IMR-90 (cell line): ENCODE results near the gene GAS2L2.

Source experiments
- RAD21 ChIP-seq: IDR thresholded peaks from 2 replicates; pipeline ENCODE4 v1.6.1; 2012; ENCODE audit warnings: low read length, improper control_type of control experiment
- TF ChIP-seq, protein P1 (sequence below): fragments of 150-350 bp; IDR thresholded peaks from 2 replicates; pipeline ENCODE4 v1.6.1; 2017; ENCODE audit warnings: mild to moderate bottlenecking, antibody characterized with exemption, low read length, low read depth

DNA sequence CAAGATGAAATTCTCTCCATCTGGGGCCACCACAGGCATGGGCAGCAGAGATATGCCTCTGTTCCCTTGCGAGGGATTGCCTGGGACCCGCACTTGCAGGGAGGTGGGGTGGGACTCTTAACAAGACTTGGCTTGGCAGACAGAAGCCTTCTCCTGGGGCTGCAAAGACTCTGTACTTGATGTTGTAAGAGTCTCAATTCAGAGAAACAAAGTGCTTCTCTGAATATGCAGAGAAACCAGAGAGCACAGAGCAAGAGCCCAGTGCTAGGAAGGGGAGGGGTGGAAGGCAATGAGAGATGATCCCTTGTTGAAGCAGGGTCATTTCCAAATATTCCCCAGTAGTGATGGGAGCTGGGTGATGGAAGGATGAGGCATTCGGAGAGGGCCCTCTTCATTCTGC is 40.2 kb upstream of the GAS2L2 start:
- TF ChIP-seq RAD21: no peak
- TF ChIP-seq, protein P1, sequence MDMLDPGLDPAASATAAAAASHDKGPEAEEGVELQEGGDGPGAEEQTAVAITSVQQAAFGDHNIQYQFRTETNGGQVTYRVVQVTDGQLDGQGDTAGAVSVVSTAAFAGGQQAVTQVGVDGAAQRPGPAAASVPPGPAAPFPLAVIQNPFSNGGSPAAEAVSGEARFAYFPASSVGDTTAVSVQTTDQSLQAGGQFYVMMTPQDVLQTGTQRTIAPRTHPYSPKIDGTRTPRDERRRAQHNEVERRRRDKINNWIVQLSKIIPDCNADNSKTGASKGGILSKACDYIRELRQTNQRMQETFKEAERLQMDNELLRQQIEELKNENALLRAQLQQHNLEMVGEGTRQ: no peak
